ENCODE data around the gene TRIM69. TPM values are rescaled to one million over a fixed set of nuclear protein-coding genes. Genes with fewer than 3 reads are reported as not detected.
"Not testable (repeated sequence)": the region's sequence is repeated elsewhere in the genome, so short reads cannot be mapped to it uniquely, and the experiment has no call there.

The TRIM69 gene
- total RNA-seq, 3 donors from 2014 or later: 45.4 to 58.2 (median 46.4) TPM

DNA sequence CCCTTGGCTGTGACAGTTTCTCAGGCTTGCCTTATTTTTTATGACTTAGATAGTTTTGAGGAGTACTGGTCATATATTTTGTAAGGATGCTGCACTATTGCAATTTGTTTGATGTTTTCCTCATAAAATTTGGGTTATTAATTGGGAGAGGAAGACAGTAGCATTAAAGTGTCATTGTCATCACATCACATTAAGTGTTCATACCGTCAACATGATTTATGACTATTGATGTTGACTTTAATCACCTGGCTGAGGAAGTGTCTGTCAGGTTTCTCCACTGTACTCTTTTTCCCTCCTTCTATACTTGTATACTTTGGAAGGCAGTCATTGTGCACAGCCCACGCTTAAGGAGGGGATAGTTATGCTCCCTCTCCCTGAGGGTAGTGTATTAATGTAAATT lies 26.9 kb downstream of the TRIM69 start:
- ATAC-seq (no peak), DNase-seq (no peak)
- Mint-ChIP-seq H3K4me1 (ENCODE audit: low read depth) (no peaks in the 10 kb centered on the region), H3K27me3 (ENCODE audit: low read depth) (no peaks in the 10 kb centered on the region), H3K9me3 (no peaks in the 10 kb centered on the region), H3K4me3 (no peak overlapping the region), H3K36me3 (ENCODE audit: insufficient read depth) (peaks cover 17% of the 10 kb centered on the region)

GRCh38 chr15:44763848-44764247 lies 27.5 kb downstream of the TRIM69 start:
- Mint-ChIP-seq H3K9me3 (no peaks in the 10 kb centered on the region), H3K4me1 (ENCODE audit: low read depth) (no peaks in the 10 kb centered on the region), H3K36me3 (ENCODE audit: insufficient read depth) (peaks cover 19% of the 10 kb centered on the region), H3K27me3 (ENCODE audit: low read depth) (no peaks in the 10 kb centered on the region), H3K4me3 (no peak overlapping the region)
- ATAC-seq (no peak), DNase-seq (no peak)

GRCh38 chr15:44765036-44765435 lies 28.7 kb downstream of the TRIM69 start:
- Mint-ChIP-seq H3K36me3 (ENCODE audit: insufficient read depth) (peaks cover 22% of the 10 kb centered on the region), H3K27me3 (ENCODE audit: low read depth) (no peaks in the 10 kb centered on the region), H3K4me3 (no peak overlapping the region), H3K9me3 (peaks cover 3% of the 10 kb centered on the region), H3K4me1 (ENCODE audit: low read depth) (no peaks in the 10 kb centered on the region)
- ATAC-seq (no peak), DNase-seq (no peak)

GRCh38 chr15:44769521-44769920 lies 33.2 kb downstream of the TRIM69 start:
- ATAC-seq: no peak
- H3K36me3 Mint-ChIP-seq (ENCODE audit: insufficient read depth): peaks cover 35% of the 10 kb centered on the region

DNA sequence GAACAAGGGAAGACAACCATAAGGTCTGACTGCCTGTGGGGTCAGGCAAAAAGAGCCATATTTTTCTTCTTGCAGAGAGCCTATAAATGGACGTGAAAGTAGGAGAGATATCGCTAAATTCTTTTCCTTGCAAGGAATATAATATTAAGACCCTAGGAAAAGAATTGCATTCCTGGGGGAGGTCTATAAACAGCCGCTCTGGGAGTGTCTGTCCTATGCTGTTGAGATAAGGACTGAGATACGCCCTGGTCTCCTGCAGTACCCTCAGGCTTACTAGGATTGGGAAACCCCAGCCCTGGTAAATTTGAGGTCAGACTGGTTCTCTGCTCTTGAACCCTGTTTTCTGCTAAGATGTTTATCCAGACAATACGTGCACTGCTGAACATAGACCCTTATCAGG lies 34.4 kb downstream of the TRIM69 start:
- Mint-ChIP-seq H3K36me3 (ENCODE audit: insufficient read depth) (peaks cover 31% of the 10 kb centered on the region), H3K9me3 (peaks cover 28% of the 10 kb centered on the region)
- not testable (repeated sequence) for H3K4me3 Mint-ChIP-seq; DNase-seq; H3K27me3 Mint-ChIP-seq (ENCODE audit: low read depth); ATAC-seq; H3K4me1 Mint-ChIP-seq (ENCODE audit: low read depth)

More at GRCh38 chr15:44769521-44769920, 33.2 kb downstream of the TRIM69 start:
- DNase-seq: no peak
- Mint-ChIP-seq H3K4me3 (no peak overlapping the region), H3K4me1 (ENCODE audit: low read depth) (peaks cover 2% of the 10 kb centered on the region), H3K27me3 (ENCODE audit: low read depth) (no peaks in the 10 kb centered on the region), H3K9me3 (peaks cover 28% of the 10 kb centered on the region)

GRCh38 chr15:44775953-44776352 lies 39.6 kb downstream of the TRIM69 start:
- Mint-ChIP-seq H3K27me3 (ENCODE audit: low read depth) (peaks cover 2% of the 10 kb centered on the region), H3K36me3 (ENCODE audit: insufficient read depth) (peaks cover 11% of the 10 kb centered on the region), H3K4me3 (no peak overlapping the region), H3K4me1 (ENCODE audit: low read depth) (peaks cover 2% of the 10 kb centered on the region), H3K9me3 (peaks cover 16% of the 10 kb centered on the region)
- no peak for ATAC-seq
- no peak for DNase-seq

DNA sequence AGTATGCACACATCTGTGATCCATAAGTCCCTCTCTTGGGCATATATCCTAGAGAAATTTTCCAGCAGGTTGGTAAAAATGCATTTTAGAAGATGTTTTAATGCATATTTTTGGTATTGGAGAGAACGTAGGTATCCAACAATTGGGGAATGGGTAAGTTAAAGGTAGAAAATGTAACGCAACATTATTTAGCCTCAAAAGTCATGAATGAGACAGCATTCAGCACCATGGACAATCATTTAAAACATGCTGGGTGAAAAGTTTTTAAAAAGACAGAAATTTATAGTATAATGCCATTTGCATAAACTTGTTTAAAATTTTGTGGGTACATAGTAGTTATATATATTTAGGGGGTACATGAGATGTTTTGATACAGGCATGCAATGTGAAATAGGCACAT lies 43.4 kb downstream of the TRIM69 start:
- Mint-ChIP-seq H3K4me1 (ENCODE audit: low read depth) (peaks cover 16% of the 10 kb centered on the region), H3K9me3 (no peaks in the 10 kb centered on the region), H3K27me3 (ENCODE audit: low read depth) (peaks cover 2% of the 10 kb centered on the region), H3K4me3 (no peak overlapping the region), H3K36me3 (ENCODE audit: insufficient read depth) (no peaks in the 10 kb centered on the region)
- ATAC-seq (no peak), DNase-seq (no peak)

GRCh38 chr15:44780608-44781007 lies 44.3 kb downstream of the TRIM69 start:
- Mint-ChIP-seq H3K9me3 (no peaks in the 10 kb centered on the region), H3K4me3 (no peak overlapping the region), H3K36me3 (ENCODE audit: insufficient read depth) (no peaks in the 10 kb centered on the region), H3K4me1 (ENCODE audit: low read depth) (peaks cover 19% of the 10 kb centered on the region), H3K27me3 (ENCODE audit: low read depth) (peaks cover 2% of the 10 kb centered on the region)
- DNase-seq (no peak), ATAC-seq (no peak)

GRCh38 chr15:44781128-44781810 lies 44.9 kb downstream of the TRIM69 start:
- Mint-ChIP-seq H3K4me3 (no peak overlapping the region), H3K36me3 (ENCODE audit: insufficient read depth) (no peaks in the 10 kb centered on the region), H3K27me3 (ENCODE audit: low read depth) (peaks cover 2% of the 10 kb centered on the region), H3K4me1 (ENCODE audit: low read depth) (peaks cover 19% of the 10 kb centered on the region), H3K9me3 (no peaks in the 10 kb centered on the region)
- DNase-seq (no peak), ATAC-seq (no peak)

DNA sequence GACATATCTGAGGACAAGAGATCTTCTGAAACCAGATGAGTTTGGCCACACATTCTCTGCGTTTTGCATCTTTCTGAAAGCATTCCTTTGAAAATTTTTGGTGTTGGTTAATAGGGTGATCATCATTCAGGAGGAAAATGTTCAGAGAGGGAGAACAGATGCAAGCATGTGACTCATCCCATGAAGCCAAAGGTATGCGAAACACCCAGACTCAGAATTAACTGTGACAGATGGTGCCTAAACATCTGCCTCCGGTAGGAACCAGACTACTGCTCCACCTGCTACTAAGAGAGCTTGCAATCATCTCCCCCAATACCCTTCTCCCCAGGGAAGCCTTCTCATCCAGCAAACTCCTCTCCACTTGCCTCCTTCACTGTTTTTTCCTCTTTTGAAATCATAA lies 46.2 kb downstream of the TRIM69 start:
- Mint-ChIP-seq H3K4me3 (no peak overlapping the region), H3K27me3 (ENCODE audit: low read depth) (peaks cover 2% of the 10 kb centered on the region), H3K36me3 (ENCODE audit: insufficient read depth) (no peaks in the 10 kb centered on the region), H3K4me1 (ENCODE audit: low read depth) (peaks cover 19% of the 10 kb centered on the region), H3K9me3 (no peaks in the 10 kb centered on the region)
- DNase-seq: no peak
- ATAC-seq: no peak

DNA sequence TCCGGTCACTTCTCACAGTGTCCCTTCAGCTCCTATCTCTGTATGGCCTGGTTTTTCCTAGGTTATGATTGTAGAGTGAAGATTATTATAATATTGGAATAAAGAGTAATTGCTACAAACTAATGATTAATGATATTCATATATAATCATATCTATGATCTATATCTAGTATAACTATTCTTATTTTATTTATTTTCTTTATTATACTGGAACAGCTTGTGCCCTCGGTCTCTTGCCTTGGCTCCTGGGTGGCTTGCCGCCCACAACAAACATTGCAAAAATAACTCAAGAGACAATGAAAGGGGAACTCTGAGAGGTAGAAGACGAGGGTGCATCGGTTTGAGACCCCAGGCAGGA lies 48.6 kb downstream of the TRIM69 start:
- H3K4me1 Mint-ChIP-seq (ENCODE audit: low read depth): peaks cover 33% of the 10 kb centered on the region
- ATAC-seq; H3K36me3 Mint-ChIP-seq (ENCODE audit: insufficient read depth); H3K27me3 Mint-ChIP-seq (ENCODE audit: low read depth); DNase-seq; H3K9me3 Mint-ChIP-seq: not testable (repeated sequence)
- peak overlapping the region; percentile 86 for H3K4me3 Mint-ChIP-seq

- DNase-seq (peak; percentile 35), ATAC-seq (peak; percentile 69)
- Mint-ChIP-seq H3K4me3 (no peak overlapping the region), H3K9me3 (no peaks in the 10 kb centered on the region), H3K36me3 (ENCODE audit: insufficient read depth) (no peaks in the 10 kb centered on the region), H3K27me3 (ENCODE audit: low read depth) (no peaks in the 10 kb centered on the region), H3K4me1 (ENCODE audit: low read depth) (peaks cover 27% of the 10 kb centered on the region)
These were observed 52.4 kb downstream of the TRIM69 start for GRCh38 chr15:44788748-44789147.

GRCh38 chr15:44790215-44790614 lies 53.9 kb downstream of the TRIM69 start:
- no peak for DNase-seq
- H3K36me3 Mint-ChIP-seq (ENCODE audit: insufficient read depth): no peaks in the 10 kb centered on the region
- H3K9me3 Mint-ChIP-seq: no peaks in the 10 kb centered on the region
- no peaks in the 10 kb centered on the region for H3K27me3 Mint-ChIP-seq (ENCODE audit: low read depth)
- no peak overlapping the region for H3K4me3 Mint-ChIP-seq
- H3K4me1 Mint-ChIP-seq (ENCODE audit: low read depth): peaks cover 18% of the 10 kb centered on the region
- no peak for ATAC-seq

- H3K36me3 Mint-ChIP-seq (ENCODE audit: insufficient read depth): no peaks in the 10 kb centered on the region
- no peak for ATAC-seq
- H3K9me3 Mint-ChIP-seq: no peaks in the 10 kb centered on the region
- DNase-seq: no peak
- no peak overlapping the region for H3K4me3 Mint-ChIP-seq
- H3K4me1 Mint-ChIP-seq (ENCODE audit: low read depth): peaks cover 17% of the 10 kb centered on the region
- H3K27me3 Mint-ChIP-seq (ENCODE audit: low read depth): no peaks in the 10 kb centered on the region
These were observed 54.3 kb downstream of the TRIM69 start for GRCh38 chr15:44790656-44791055.

GRCh38 chr15:44792715-44793114 lies 56.4 kb downstream of the TRIM69 start:
- DNase-seq (no peak), ATAC-seq (no peak)
- no peaks in the 10 kb centered on the region for H3K36me3 Mint-ChIP-seq (ENCODE audit: insufficient read depth)
- H3K27me3 Mint-ChIP-seq (ENCODE audit: low read depth): no peaks in the 10 kb centered on the region
- no peak overlapping the region for H3K4me3 Mint-ChIP-seq
- peaks cover 17% of the 10 kb centered on the region for H3K4me1 Mint-ChIP-seq (ENCODE audit: low read depth)
- no peaks in the 10 kb centered on the region for H3K9me3 Mint-ChIP-seq

Measured in activated T-cell treated with anti-CD3 and anti-CD28 coated beads, Interleukin-2, amount 50 U/mL, for 4 hours (primary cell).